IMR-90 (cell line): ENCODE data around the gene FAM180A. TPM values are rescaled to one million over a fixed set of nuclear protein-coding genes. Genes with fewer than 3 reads are reported as not detected.

Source experiments
- ATAC-seq: fragments of 200-7000 bp; cut with Tn5 transposase; 2 replicates; pipeline ENCODE4 v1.9.1; 2020; ENCODE audit warnings: low read depth, mild to moderate bottlenecking, moderate library complexity
- BruUV-seq: library from RNA; stranded (reverse); fragments of 400-500 nt; replicated peaks from 2 replicates; lab custom pipeline; 2021; lab: Mats Ljungman, UMichigan
- CTCF ChIA-PET: fragments of 300-600 bp; formaldehyde crosslinking; extraction: SDS; loops from one replicate; lab custom pipeline; 2021; ENCODE audit warnings: antibody characterized with exemption; lab: Yijun Ruan, JAX
- POLR2A ChIA-PET: fragments of 300-600 bp; sonication (Branson Sonifier 250); formaldehyde crosslinking; loops from one replicate; lab custom pipeline; 2022; ENCODE audit warnings: antibody characterized with exemption; ENCODE audit not compliant: unreplicated experiment; lab: Charles Lee
- DNase-seq: peaks from one replicate; pipeline ENCODE4 v3.0.0; 2013
- H2AFZ ChIP-seq: replicated peaks from 2 replicates; pipeline ENCODE3; 2013; ENCODE audit warnings: low read length, mild to moderate bottlenecking; ENCODE audit not compliant: poor library complexity
- H2AK5ac ChIP-seq: 2 replicates; pipeline ENCODE4 v1.6.1; 2013; ENCODE audit warnings: low read depth, low read length, inconsistent platforms
- H2AK9ac ChIP-seq: replicated peaks from 2 replicates; pipeline ENCODE3; 2013; ENCODE audit warnings: mild to moderate bottlenecking, low read depth, low read length, moderate library complexity; ENCODE audit not compliant: poor library complexity
- H2BK120ac ChIP-seq: 2 replicates; pipeline ENCODE4 v1.6.1; 2013; ENCODE audit warnings: low read depth, low read length, inconsistent platforms
- H2BK15ac ChIP-seq: 3 replicates; pipeline ENCODE4 v1.6.1; 2013; ENCODE audit warnings: low read depth, low read length, inconsistent platforms
- H2BK20ac ChIP-seq: 2 replicates; pipeline ENCODE4 v1.6.1; 2013; ENCODE audit warnings: low read depth, mild to moderate bottlenecking, inconsistent platforms, low read length, moderate library complexity
- H2BK5ac ChIP-seq: 2 replicates; pipeline ENCODE4 v1.6.1; 2013; ENCODE audit warnings: mild to moderate bottlenecking, low read depth, low read length, inconsistent platforms; ENCODE audit not compliant: poor library complexity, severe bottlenecking
- H3K14ac ChIP-seq: replicated peaks from 2 replicates; pipeline ENCODE4 v1.6.1; 2013; ENCODE audit warnings: low read depth, low read length, inconsistent platforms
- H3K18ac ChIP-seq: 2 replicates; pipeline ENCODE4 v1.6.1; 2013; ENCODE audit warnings: low read depth, low read length, control low read depth
- H3K23ac ChIP-seq: 2 replicates; pipeline ENCODE4 v1.6.1; 2013; ENCODE audit warnings: low read depth, low read length, inconsistent platforms
- H3K27ac ChIP-seq: 2 replicates; pipeline ENCODE4 v1.5.1; 2013; ENCODE audit warnings: mild to moderate bottlenecking, control low read depth, low read length; ENCODE audit not compliant: insufficient read depth
- H3K27me3 ChIP-seq: 2 replicates; pipeline ENCODE4 v1.6.1; 2013; ENCODE audit warnings: low read length; ENCODE audit not compliant: control insufficient read depth, insufficient read depth
- H3K36me3 ChIP-seq: 2 replicates; pipeline ENCODE4 v1.6.1; 2013; ENCODE audit warnings: low read length, mixed read lengths; ENCODE audit not compliant: control insufficient read depth, insufficient read depth
- H3K4ac ChIP-seq: 2 replicates; pipeline ENCODE4 v1.6.1; 2013; ENCODE audit warnings: low read depth, low read length, inconsistent platforms
- H3K4me1 ChIP-seq: 2 replicates; pipeline ENCODE4 v1.6.1; 2013; ENCODE audit warnings: low read length, mixed read lengths; ENCODE audit not compliant: control insufficient read depth, insufficient read depth
- H3K4me2 ChIP-seq: 2 replicates; pipeline ENCODE4 v1.6.1; 2013; ENCODE audit warnings: low read depth, mild to moderate bottlenecking, control low read depth, low read length, moderate library complexity
- H3K4me3 ChIP-seq: 2 replicates; pipeline ENCODE4 v1.5.1; 2013; ENCODE audit warnings: low read depth, mild to moderate bottlenecking, control low read depth, low read length, moderate library complexity; ENCODE audit not compliant: insufficient read depth
- H3K56ac ChIP-seq: 2 replicates; pipeline ENCODE4 v1.6.1; 2013; ENCODE audit warnings: low read length, inconsistent platforms; ENCODE audit not compliant: insufficient read depth; ENCODE audit errors: extremely low read depth
- H3K79me1 ChIP-seq, 2 experiments: 2 replicates each; pipeline ENCODE4 v1.6.1; 2013; ENCODE audit warnings: low read length in 2 of 2, inconsistent platforms in 1 of 2, low read depth in 1 of 2
- H3K9ac ChIP-seq: 2 replicates; pipeline ENCODE4 v1.6.1; 2013; ENCODE audit warnings: low read depth, low read length, control low read depth
- H3K9me1 ChIP-seq: 2 replicates; pipeline ENCODE4 v1.6.1; 2013; ENCODE audit warnings: low read length, inconsistent platforms; ENCODE audit not compliant: insufficient read depth
- H3K9me3 ChIP-seq: 2 replicates; pipeline ENCODE4 v1.6.1; 2013; ENCODE audit warnings: low read length; ENCODE audit not compliant: control insufficient read depth, insufficient read depth
- H4K20me1 ChIP-seq: 2 replicates; pipeline ENCODE4 v1.6.1; 2013; ENCODE audit warnings: low read length, inconsistent platforms; ENCODE audit not compliant: insufficient read depth
- H4K5ac ChIP-seq: 2 replicates; pipeline ENCODE4 v1.6.1; 2013; ENCODE audit warnings: mild to moderate bottlenecking, low read depth, low read length, control low read depth
- H4K8ac ChIP-seq, 2 experiments: 2 replicates each; pipeline ENCODE4 v1.6.1; 2013; ENCODE audit warnings: low read depth in 2 of 2, low read length in 2 of 2, control low read depth in 1 of 2, inconsistent platforms in 1 of 2
- H4K91ac ChIP-seq: 2 replicates; pipeline ENCODE4 v1.6.1; 2013; ENCODE audit warnings: low read depth, low read length, inconsistent platforms; ENCODE audit not compliant: insufficient read depth
- BHLHE40 ChIP-seq: fragments of 150-350 bp; IDR thresholded peaks from 2 replicates; pipeline ENCODE4 v1.6.1; 2016; ENCODE audit warnings: mild to moderate bottlenecking, low read depth, low read length
- CEBPB ChIP-seq: IDR thresholded peaks from 2 replicates; pipeline ENCODE4 v1.6.1; 2012; ENCODE audit warnings: low read depth, low read length, improper control_type of control experiment
- CHD1 ChIP-seq: IDR thresholded peaks from 2 replicates; pipeline ENCODE4 v1.6.1; 2012; ENCODE audit warnings: low read depth, low read length, improper control_type of control experiment
- FOS ChIP-seq: fragments of 150-350 bp; IDR thresholded peaks from 2 replicates; pipeline ENCODE4 v1.6.1; 2016; ENCODE audit warnings: low read depth, low read length
- MAFK ChIP-seq: IDR thresholded peaks from 2 replicates; pipeline ENCODE4 v1.6.1; 2012; ENCODE audit warnings: low read depth, low read length, improper control_type of control experiment
- MAZ ChIP-seq: IDR thresholded peaks from 2 replicates; pipeline ENCODE4 v1.6.1; 2012; ENCODE audit warnings: low read depth, mild to moderate bottlenecking, low read length, improper control_type of control experiment, moderate library complexity, borderline replicate concordance
- MXI1 ChIP-seq: IDR thresholded peaks from 2 replicates; pipeline ENCODE4 v1.6.1; 2012; ENCODE audit warnings: low read depth, mild to moderate bottlenecking, low read length, moderate library complexity, borderline replicate concordance
- NFE2L2 ChIP-seq: fragments of 150-350 bp; IDR thresholded peaks from 2 replicates; pipeline ENCODE4 v1.6.1; 2016; ENCODE audit warnings: low read depth, mild to moderate bottlenecking, low read length
- POLR2A ChIP-seq: IDR thresholded peaks from 2 replicates; pipeline ENCODE4 v1.6.1; 2012; ENCODE audit warnings: mild to moderate bottlenecking, low read depth, low read length
- RAD21 ChIP-seq: IDR thresholded peaks from 2 replicates; pipeline ENCODE4 v1.6.1; 2012; ENCODE audit warnings: low read length, improper control_type of control experiment
- RCOR1 ChIP-seq: IDR thresholded peaks from 2 replicates; pipeline ENCODE4 v1.6.1; 2012; ENCODE audit warnings: mild to moderate bottlenecking, low read length, improper control_type of control experiment; ENCODE audit not compliant: insufficient replicate concordance
- RFX5 ChIP-seq: IDR thresholded peaks from 2 replicates; pipeline ENCODE4 v1.8.0; 2012; ENCODE audit warnings: low read depth, mild to moderate bottlenecking, low read length, moderate library complexity
- SMC3 ChIP-seq: fragments of 150-350 bp; IDR thresholded peaks from 2 replicates; pipeline ENCODE4 v1.6.1; 2016; ENCODE audit warnings: low read depth, mild to moderate bottlenecking, antibody characterized with exemption, low read length, moderate library complexity
- WGBS, 2 experiments: methylation state at CpG; one replicate each; pipeline versions ENCODE4 v1.1.5 to v1.1.7; 2013; ENCODE audit warnings: missing lambda C conversion rate in 2 of 2; ENCODE audit not compliant: insufficient read length in 1 of 2; ENCODE audit errors: extremely low coverage in 2 of 2; 5-methylcytosine and 5-hydroxymethylcytosine counted together
- dilution Hi-C: fragments of 300-500 bp; cut with HindIII; formaldehyde crosslinking; loops from one replicate; pipeline ENCODE4 v1.14.3; 2018; ENCODE audit warnings: low sequenced_read_pairs; ENCODE audit not compliant: unreplicated experiment
- in situ Hi-C: fragments of 300-500 bp; cut with MboI; formaldehyde crosslinking; loops from 3 replicates; pipeline ENCODE4 v1.14.3; 2019; ENCODE audit warnings: low sequenced_read_pairs, inconsistent platforms, mixed read lengths
- intact Hi-C: fragments of 100-400 bp; cut with micrococcal nuclease; formaldehyde crosslinking; loops from 2 replicates; pipeline ENCODE4 v1.10.0; 2022
- polyA plus RNA-seq, 3 experiments: library from polyadenylated mRNA; depleted of rRNA; stranded (reverse); fragments of >200 nt; gene quantifications; 2 replicates each; pipeline ENCODE4 v1.2.3, GENCODE V29; 2012; ENCODE audit warnings: low replicate concordance in 1 of 3
- total RNA-seq: library from RNA; depleted of rRNA; stranded (reverse); fragments of >200 nt; gene quantifications from 2 replicates; pipeline ENCODE4 v1.2.3, GENCODE V29; 2012
- TF ChIP-seq, protein P1 (sequence below): conservative IDR thresholded peaks from 2 replicates; pipeline ENCODE4 v1.5.1; 2012; ENCODE audit warnings: mild to moderate bottlenecking, low read depth, low read length, improper control_type of control experiment
- TF ChIP-seq, protein P2 (sequence below): fragments of 150-350 bp; IDR thresholded peaks from 2 replicates; pipeline ENCODE4 v1.6.1; 2016; ENCODE audit warnings: low read depth, mild to moderate bottlenecking, low read length, moderate library complexity, borderline replicate concordance
- TF ChIP-seq, protein P3 (sequence below): fragments of 150-350 bp; IDR thresholded peaks from 2 replicates; pipeline ENCODE4 v1.6.1; 2017; ENCODE audit warnings: mild to moderate bottlenecking, antibody characterized with exemption, low read length, low read depth

FAM180A gene
- total and polyA plus RNA-seq, 2 of the 4 experiments (the other 2 are of a cell fraction): 1.3 to 2.0 TPM

DNA sequence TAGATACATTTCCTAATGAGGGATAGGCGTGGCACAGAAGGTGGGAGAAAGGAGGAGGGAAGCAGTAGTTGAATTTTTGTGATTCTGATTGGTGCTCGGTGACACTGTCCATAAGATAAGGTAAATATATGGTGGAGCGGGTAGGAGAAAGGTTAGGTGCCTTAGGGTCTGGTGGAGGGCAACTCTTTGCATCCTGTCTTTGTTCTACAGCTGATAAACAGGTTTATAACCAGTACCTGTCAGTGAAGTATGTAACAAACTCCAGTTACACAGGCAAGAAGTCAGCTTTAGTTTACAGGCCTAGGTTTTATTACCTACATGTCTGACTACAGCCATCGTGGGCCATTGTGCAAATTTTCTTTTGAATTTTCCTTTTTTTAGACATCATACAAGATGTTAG is 10.9 kb upstream of the FAM180A start:
- H4K20me1 ChIP-seq: no peaks in the 10 kb centered on the region
- H2AK9ac ChIP-seq: no peak overlapping the region
- peak overlapping the region in 1 of 2 experiments; percentile 33; a peak in 1 of 4 replicates for H4K8ac ChIP-seq
- no peak for TF ChIP-seq NFE2L2
- no peak for TF ChIP-seq MAZ
- no peak for TF ChIP-seq MAFK
- no peak for TF ChIP-seq SMC3
- TF ChIP-seq, protein P1, sequence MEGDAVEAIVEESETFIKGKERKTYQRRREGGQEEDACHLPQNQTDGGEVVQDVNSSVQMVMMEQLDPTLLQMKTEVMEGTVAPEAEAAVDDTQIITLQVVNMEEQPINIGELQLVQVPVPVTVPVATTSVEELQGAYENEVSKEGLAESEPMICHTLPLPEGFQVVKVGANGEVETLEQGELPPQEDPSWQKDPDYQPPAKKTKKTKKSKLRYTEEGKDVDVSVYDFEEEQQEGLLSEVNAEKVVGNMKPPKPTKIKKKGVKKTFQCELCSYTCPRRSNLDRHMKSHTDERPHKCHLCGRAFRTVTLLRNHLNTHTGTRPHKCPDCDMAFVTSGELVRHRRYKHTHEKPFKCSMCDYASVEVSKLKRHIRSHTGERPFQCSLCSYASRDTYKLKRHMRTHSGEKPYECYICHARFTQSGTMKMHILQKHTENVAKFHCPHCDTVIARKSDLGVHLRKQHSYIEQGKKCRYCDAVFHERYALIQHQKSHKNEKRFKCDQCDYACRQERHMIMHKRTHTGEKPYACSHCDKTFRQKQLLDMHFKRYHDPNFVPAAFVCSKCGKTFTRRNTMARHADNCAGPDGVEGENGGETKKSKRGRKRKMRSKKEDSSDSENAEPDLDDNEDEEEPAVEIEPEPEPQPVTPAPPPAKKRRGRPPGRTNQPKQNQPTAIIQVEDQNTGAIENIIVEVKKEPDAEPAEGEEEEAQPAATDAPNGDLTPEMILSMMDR: no peak
- TF ChIP-seq CEBPB: no peak
- no peak for TF ChIP-seq RFX5
- no peak for TF ChIP-seq RCOR1
- TF ChIP-seq CHD1: no peak
- no peak for TF ChIP-seq RAD21
- no peak for TF ChIP-seq BHLHE40
- TF ChIP-seq FOS: no peak
- TF ChIP-seq POLR2A: no peak
- TF ChIP-seq, protein P2, sequence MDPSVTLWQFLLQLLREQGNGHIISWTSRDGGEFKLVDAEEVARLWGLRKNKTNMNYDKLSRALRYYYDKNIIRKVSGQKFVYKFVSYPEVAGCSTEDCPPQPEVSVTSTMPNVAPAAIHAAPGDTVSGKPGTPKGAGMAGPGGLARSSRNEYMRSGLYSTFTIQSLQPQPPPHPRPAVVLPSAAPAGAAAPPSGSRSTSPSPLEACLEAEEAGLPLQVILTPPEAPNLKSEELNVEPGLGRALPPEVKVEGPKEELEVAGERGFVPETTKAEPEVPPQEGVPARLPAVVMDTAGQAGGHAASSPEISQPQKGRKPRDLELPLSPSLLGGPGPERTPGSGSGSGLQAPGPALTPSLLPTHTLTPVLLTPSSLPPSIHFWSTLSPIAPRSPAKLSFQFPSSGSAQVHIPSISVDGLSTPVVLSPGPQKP: no peak
- TF ChIP-seq, protein P3, sequence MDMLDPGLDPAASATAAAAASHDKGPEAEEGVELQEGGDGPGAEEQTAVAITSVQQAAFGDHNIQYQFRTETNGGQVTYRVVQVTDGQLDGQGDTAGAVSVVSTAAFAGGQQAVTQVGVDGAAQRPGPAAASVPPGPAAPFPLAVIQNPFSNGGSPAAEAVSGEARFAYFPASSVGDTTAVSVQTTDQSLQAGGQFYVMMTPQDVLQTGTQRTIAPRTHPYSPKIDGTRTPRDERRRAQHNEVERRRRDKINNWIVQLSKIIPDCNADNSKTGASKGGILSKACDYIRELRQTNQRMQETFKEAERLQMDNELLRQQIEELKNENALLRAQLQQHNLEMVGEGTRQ: no peak
- TF ChIP-seq MXI1: no peak
- H3K56ac ChIP-seq: no peak overlapping the region
- H3K27ac ChIP-seq: no peak overlapping the region
- DNase-seq (no peak), ATAC-seq (no peak)
- no CpG with 5 or more reads among the region's 4 CpGs for WGBS, 2 experiments
- peak overlapping the region; percentile 60; the same call in 1 of the 2 replicates for H3K4ac ChIP-seq
- H2BK20ac ChIP-seq: peak overlapping the region; percentile 96; the same call in 1 of the 2 replicates
- H2BK120ac ChIP-seq: peak overlapping the region; percentile 95; the same call in 1 of the 2 replicates
- no peak overlapping the region for H3K4me2 ChIP-seq
- intact Hi-C loops (no loop called here), in situ Hi-C loops (no loop called here), dilution Hi-C loops (no loop called here)
- H4K5ac ChIP-seq: no peak overlapping the region
- no peak overlapping the region for H3K4me3 ChIP-seq
- H3K18ac ChIP-seq: no peak overlapping the region; the same call in 1 of the 2 replicates
- H2BK5ac ChIP-seq: no peak overlapping the region
- H3K14ac ChIP-seq: no peak overlapping the region; the same call in 1 of the 2 replicates
- H2AK5ac ChIP-seq: peak overlapping the region; percentile 25; the same call in 1 of the 2 replicates
- ChIA-PET CTCF (interaction anchor here (0.6 kb wide), 2 partner anchors 22 to 38 kb away, joined by 3 to 9 read pairs; no protein-coding TSS in a partner anchor), POLR2A (no interaction called here)
- H3K23ac ChIP-seq: no peak overlapping the region
- H3K79me1 ChIP-seq: no peaks in the 10 kb centered on the region
- H3K9ac ChIP-seq: no peak overlapping the region
- peaks cover 14% of the 10 kb centered on the region for H3K9me1 ChIP-seq
- no peak overlapping the region for H2AFZ ChIP-seq
- no peaks in the 10 kb centered on the region for H3K36me3 ChIP-seq
- H3K9me3 ChIP-seq: no peaks in the 10 kb centered on the region
- peak overlapping the region; percentile 10; the same call in 1 of the 3 replicates for H2BK15ac ChIP-seq
- no TSS peak for BruUV-seq
- H3K4me1 ChIP-seq: peaks cover 17% of the 10 kb centered on the region
- H3K27me3 ChIP-seq: no peaks in the 10 kb centered on the region
- no peak overlapping the region for H4K91ac ChIP-seq
